Fibroblast of skin of left quadriceps (primary cell): Measurements from ENCODE around the gene CBFB.
"Not testable (repeated sequence)": the region's sequence is repeated elsewhere in the genome, so short reads cannot be mapped to it uniquely, and the experiment has no call there.

Experiments used
- DNase-seq, 2 experiments: peaks; one replicate each; pipeline ENCODE4 v3.0.0-alpha.2; 2013; ENCODE audit warnings: low read depth in 2 of 2

CBFB gene

DNA sequence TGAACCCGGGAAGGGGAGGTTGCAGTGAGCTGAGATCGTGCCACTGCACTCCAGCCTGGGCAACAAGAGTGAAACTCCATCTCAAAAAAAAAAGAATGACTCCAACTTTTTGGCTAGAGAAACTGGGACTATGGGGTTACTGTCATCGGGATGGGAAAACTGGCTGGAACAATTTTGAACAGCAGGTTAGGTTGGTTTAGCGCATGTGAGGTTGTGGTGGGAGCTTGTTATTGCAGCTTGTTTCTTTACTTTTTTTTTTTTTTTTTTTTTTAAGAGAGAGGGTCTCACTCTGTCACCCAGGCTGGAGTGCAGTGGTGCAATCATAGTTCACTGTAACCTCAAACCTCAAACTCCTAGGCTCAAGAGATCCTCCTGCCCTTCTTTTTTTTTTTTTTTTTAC lies 12.6 kb downstream of the CBFB start:
- not testable (repeated sequence) for DNase-seq

DNA sequence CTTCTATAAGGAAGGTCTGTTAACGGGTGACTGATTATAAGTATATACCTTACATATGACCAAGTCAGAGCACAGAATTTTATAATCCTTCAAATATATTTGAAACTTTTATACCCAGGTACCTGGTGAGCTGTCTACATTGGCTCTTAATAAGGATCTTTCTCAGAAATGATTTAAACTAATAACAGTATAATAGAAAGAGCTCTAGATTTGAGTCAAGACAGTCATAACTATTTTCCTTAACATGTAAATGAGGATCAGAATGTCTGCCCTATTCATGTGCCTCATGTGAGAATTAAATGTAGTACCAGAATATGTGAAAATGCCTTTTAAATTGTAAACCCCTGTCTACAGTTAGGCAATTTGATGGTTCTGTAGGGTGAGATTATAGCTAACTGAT lies 14.5 kb downstream of the CBFB start:
- no peak for DNase-seq

DNA sequence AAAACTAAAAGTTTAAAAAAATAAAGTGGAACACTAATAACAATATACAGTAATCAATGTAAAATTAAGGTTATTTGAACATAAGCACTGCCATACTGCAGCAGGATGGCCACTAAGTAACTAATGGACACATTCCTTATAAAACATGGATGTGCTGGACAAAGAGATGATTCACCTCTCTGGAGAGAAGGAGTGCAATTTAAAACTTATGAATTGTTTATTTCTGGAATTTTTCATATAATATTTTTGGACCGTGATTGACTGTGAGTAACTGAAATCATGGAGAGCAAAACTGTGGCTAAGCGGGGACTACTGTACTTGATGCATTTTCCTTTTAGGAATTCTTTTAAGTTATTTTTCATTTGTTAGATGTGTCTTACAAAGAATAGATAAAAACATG lies 21.8 kb downstream of the CBFB start:
- DNase-seq, result no peak

DNA sequence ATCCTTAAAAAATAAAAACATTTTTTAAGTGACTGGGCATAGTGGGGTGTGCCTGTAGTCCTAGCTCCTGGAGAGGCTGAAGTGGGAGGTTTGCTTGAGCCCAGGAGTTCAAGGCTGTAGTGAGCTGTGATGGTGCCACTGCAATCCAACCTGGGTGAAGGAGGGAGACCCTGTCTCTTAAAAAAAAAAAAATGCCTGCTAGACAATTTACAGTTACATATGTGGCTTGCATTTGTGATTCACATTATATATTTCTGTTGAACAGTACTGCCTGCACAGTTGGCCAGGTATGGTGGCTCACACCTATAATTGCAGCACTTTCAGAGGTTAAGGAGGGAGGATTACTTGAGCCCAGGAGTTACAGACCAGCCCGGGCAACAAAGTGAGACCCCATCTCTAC lies 23.4 kb downstream of the CBFB start:
- no peak for DNase-seq

DNA sequence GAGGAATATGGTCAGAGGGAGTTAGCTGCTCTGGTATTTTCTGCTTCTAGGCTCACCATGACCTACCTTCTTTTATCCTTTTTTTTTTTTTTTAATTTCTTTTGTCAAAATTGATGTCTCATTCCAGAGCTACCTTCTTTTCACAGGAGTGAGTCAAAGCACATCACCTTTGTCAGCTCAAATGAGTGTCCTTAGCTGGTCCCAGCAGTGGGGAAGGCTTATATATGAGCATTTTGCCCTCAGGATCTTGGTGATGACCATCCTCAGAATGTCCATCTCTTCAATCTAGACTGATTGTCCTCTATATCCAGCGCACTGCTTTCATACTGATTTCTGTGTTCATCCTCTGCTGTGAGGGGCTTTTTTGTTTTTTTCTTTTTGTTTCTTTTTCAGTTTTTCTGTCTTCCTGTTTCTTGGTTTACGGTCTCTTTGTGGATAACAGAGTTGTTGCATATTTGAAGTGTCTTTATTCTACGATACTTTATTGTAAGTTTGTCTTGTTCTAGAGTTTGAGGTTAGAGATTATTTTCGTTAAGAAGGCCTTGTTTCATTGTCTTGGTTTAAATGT lies 24.9 kb downstream of the CBFB start:
- DNase-seq, result no peak

DNA sequence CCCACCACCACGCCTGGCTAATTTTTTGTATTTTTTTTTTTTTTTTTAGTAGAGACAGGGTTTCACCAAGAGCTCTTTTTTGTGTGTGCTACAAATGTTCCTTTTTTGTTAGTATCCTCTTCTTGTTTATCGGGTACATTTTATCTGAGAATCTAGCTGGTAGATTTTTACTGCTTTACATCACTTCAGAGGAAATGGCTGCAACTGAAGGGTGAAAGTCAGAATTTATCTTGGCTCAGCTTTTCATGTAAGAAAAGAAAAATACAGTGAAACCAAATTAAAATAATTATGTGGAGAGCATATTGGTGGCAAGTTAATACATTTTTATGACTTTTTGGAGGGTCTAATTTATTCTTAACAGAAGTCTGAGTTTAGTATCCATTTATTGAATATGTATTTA lies 26.0 kb downstream of the CBFB start:
- no peak for DNase-seq

DNA sequence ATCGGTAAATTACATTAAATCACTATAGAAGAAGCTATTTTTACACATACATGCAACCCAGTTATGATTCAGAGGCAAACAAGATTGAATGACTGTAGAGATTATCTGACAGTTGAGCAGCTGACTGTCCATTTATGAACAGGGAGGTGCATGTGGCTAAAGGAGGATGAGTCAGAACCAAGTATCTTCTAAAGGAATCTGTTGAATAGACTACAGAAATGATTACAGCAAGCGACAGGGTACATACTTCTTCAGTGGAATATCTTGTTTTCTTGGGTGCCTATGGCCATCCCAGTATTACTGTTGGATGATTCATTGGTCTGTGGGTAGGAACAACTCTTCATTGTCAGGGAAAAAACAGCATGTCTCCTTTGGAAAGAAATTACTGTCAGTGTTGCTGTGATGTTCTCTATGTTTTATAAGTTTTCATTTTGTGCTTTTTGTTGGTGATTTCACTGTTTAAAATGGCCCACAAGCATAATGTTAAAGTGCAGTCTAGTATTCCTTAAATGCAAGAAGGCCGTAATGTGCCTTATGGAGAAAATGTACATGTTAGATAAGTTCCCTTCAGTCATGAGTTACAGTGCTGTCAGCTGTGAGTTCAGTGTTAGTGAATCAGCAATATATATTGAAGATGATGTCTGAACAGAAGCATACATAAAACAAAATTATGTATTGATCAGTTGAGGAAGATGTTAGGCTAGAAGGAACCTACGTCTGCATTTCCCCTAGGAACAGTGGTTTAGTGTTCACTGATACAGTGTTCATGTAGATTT lies 27.0 kb downstream of the CBFB start:
- DNase-seq, result peak; percentile 88 to 89

DNA sequence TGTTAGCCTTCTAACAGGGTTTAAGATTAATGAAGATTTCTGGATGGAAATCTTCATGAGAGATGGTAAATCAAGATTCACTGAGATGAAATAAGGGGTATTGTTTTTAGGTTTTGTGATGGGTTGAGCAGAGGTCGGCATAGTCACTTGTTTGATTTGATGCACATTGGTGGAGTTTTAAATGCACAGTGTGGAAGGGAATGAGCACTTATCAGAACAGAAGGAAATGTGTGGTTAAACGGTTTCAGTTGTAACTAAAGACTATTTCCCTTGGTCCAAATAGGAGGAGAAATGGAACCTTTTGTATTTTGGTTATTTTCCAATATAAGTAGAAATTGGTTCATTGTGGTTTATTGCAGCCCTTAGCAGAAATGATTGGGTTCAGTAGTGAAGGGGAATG lies 34.1 kb downstream of the CBFB start:
- no peak for DNase-seq

DNA sequence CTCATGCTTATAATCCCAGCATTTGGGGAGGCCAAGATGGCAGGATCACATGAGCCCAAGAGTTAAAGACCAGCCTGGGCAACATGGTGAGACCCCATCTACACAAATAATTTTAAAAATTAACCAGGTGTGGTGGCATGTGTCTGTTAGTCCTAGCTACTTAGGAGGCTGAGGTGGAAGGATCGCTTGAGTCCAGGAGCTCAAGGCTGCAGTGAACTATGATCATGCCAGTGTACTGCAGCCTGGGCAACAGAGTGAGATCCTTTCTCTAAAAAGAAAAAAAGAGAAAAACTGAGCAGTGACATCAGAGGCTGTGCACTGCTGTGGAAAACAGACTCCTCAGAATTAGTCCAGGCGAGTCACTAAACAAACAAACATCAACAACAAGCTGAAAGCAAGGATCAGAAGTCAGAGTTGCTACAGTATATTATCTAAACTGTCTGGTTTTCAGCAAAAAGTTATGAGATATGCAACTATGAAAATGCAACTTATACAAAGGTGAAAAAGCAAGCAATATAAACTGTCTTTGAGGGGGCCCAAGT lies 39.3 kb downstream of the CBFB start:
- DNase-seq, result no peak

DNA sequence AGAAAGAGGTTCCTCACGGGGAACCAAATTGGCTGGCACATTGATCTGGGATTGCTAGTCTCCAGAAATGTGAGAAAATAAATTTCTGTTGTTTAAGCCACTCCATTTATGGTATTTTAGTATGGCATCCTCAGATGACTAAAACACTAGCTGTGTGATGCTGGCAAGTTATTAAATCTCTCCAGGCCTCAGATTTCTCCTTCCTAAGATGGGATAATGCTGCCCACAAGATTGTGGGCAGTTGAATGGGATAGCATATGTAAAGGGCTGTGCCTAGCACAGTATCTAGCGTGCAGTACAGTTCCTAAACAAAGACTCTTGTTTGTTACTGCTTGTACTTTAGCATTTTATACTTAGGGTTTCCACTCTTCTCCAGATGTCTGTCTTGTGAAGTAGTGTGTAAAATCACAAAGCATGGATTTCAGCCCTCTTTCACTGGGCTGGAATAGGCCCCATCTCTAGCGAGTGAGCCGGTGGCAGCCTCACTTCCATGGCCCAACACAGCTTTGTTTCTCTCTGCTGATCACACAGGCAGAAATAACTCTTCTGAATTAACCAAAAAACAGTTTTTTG lies 42.6 kb downstream of the CBFB start:
- DNase-seq, result no peak

DNA sequence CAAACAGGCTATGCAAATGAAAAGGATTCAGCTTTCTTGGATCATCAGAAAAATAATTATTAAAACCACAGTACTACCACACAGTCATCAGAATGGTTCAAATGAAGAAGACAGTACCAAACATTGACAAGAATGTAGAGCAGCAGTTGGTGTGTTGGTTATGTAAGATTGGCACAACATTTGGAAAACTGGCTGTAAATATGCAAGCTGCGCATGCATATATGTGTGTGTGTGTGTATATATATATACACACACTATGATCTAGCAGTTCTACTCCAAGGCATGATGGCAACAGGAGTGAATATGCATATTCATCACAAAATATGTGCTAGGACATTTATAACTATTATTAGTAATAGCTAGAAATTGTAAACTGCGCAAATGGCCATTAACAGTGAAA lies 46.4 kb downstream of the CBFB start:
- DNase-seq, result no peak

DNA sequence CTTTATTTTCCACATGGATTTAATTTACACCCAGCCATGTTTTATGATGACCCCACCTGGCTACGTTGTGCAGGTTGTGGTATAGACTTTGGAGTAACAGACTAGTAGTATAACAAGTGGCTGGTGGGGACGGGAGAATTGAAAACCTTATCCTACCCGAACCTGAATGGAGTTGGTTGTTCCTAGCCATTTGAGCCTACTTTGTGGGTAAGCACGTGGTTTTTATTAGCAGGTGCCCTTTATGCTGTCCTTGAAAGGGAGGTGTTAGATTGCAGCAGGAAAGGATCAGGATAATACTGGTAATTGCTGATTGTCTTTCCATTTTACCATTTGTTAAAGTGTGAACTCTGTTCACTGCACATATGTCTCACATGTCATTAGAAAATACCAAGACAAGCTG lies 48.9 kb downstream of the CBFB start:
- DNase-seq, result no peak

DNA sequence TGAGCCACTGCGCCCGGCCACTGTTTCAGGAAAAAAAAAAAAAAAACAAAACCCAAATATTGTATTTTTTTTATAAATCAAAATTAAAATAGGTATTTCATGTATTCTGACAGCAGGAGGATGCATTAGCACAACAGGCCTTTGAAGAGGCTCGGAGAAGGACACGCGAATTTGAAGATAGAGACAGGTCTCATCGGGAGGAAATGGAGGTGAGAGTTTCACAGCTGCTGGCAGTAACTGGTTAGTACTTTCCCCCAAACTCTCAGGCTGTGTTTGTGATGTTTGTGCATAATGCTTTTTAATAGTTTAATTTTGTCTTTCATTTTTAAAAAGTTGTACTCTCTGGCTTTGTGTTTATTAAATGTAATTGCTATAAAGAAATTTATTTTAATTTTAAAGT lies 53.2 kb downstream of the CBFB start:
- no peak for DNase-seq

DNA sequence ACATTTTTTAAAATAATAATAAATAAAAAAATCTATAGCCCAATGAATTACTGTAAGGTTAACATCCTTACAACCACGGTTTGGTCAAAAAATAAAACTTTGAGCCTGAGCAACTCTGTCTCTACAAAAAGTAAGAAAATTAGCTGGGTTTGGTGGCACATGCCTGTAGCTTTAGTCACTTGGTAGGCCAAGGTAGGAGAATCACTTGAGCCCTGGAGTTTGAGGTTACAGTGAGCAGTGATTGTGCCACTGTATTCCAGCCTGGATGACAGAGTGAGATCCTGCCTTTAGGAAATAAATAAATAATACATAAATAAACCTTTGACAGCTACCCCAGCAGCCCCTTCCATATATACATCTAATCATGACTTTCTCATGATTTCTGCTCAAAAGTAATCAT lies 53.9 kb downstream of the CBFB start:
- DNase-seq, result no peak

DNA sequence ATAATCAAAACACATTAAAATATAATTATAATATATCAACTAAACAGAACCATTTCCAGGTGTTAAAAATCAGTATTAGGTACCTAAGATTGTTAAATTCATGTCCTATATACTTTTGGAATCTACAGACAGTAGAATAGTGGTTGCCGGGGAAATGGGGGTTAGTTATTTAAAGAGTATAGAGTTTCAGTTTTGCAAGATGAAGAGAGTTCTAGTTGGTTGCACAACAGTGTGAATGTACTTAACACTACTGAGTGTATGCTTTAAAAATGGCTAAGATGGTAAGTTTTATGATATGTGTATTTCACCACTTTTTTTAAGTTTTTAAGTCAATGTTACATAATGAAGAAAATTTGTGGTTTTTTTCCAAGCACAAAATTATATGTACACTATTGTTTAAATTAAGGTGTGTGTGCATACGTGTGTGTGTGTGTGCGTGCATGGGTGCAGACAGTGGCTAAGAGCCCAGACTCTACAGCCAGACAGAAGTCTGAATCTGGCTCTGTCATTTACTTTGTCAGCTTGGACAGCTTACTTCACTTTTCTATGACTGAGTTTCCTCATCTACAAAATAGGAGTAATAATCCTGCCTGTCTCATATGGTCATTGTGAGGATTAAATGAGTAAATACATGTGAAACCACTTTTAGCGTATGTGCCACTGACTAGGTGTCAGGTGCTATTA lies 55.5 kb downstream of the CBFB start:
- peak in 1 of 2 experiments; percentile 13 for DNase-seq

DNA sequence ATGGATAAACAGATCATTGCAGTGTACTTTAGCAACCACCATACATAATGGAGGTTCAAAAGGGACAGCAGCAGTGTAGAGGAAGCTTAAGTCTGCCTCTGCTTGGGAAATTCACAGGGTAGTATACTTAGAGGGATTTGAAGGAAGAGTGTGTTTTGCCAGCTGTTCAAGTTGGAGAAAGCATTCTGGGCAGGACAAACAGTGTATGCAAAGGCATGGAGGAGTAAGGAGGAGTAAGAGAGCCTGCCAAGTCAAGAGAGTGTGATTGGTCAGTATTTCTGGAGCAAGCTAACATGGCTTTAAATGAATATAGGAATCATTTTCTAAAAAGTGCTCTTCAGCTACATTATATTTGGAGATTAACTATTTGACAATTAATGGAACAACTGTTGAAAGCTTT lies 57.9 kb downstream of the CBFB start:
- DNase-seq, result no peak

DNA sequence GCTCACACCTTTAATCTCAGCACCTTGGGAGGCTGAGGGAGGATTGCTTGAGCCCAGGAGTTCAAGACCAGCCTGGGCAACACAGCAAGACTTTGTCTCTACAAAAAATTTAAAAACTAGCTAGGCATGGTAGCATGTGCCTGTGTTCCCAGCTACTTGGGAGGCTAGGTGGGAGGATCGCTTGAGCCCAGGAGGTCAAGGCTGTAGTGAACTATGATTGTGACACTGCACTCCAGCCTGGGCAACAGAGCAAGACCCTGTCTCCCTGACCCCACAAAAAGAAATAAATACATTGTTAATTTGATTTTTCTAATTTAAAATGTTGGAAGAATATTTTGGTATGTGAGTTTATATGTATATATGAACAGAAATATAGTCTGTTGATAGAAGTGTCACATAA lies 58.3 kb downstream of the CBFB start:
- DNase-seq, result no peak

DNA sequence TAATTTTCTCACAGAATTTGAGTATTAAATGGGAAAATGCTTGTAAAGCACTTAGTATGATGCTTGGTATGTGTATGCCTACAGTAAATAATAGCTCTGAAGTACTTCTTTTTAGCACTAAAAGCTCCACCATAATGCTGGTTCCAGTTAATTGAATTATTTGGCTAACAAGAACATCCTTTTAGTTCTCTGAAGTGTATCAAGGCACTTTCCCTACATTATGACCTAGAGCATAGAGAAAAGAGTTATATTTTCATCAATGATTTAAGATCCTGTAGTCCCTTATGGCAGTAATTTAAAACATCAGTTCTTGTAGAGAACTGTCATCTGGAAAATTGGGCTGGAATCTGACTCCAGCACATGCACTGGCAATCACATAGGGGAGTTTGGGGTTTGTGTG lies 58.9 kb downstream of the CBFB start:
- no peak for DNase-seq

DNA sequence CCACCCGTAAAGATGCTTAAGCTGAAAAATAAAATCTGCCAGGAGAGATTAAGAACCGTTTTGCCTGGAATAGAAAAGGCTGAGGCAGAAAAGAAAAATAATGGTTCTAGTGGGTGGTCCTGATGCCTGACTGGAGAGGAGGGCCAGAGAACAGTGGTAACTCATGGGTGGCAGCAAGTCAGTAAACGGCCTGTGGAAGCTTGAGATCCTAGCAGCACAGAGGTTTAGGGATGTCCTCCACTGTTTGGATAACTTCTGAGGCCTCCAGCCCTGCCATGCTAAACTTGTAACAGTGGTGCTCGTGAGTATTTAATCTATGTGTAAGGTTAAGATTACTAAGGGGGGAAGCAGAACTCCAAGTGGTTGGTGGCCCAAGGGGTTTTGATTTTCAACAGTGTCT lies 59.6 kb downstream of the CBFB start:
- DNase-seq, result no peak

DNA sequence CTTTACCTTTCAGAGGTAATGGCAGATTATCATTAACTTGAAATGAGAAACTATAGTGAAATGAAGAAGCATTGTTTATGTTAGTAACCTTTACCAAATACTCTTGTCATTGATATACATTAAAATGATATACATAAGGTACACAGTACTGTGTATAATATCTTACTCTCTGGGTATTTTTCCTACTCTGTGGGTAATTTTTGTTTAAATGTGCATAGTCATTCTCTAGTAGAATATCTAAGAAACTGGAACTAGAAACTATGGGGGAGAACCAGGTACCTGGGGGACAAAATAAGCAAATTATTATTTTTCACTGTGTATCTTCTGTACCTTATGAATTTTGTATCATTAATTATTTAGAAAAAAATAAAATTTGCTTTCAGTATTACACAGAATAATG lies 60.2 kb downstream of the CBFB start:
- no peak for DNase-seq

DNA sequence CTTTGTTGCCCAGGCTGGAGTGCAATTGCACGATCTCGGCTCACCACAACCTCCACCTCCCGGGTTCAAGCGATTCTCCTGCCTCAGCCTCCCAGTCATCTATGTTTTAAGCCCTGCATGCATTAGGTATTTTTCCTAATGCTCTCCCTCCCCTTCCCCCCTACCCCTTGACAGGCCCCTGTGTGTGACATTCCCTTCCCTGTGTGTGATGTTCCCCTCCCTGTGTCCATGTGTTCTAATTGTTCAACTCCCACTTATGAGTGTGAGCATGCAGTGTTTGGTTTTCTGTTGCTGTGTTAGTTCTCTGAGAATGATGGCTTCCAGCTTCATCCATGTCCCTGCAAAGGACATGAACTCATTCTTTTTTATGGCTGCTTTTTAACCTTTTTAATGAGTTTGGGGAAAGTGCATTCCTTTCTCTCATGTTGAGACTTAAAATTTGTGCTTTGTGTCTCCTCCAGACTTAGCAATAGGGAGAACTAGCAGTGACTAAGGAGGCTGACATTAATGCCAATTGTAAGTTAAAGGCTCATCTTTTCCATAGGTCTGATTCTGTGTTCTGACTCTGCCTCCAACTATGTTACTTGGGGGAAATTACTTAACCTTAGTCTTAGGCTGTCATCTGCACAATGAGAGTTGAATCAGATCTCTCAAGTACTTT lies 63.1 kb downstream of the CBFB start:
- DNase-seq, result peak; percentile 68 to 72

DNA sequence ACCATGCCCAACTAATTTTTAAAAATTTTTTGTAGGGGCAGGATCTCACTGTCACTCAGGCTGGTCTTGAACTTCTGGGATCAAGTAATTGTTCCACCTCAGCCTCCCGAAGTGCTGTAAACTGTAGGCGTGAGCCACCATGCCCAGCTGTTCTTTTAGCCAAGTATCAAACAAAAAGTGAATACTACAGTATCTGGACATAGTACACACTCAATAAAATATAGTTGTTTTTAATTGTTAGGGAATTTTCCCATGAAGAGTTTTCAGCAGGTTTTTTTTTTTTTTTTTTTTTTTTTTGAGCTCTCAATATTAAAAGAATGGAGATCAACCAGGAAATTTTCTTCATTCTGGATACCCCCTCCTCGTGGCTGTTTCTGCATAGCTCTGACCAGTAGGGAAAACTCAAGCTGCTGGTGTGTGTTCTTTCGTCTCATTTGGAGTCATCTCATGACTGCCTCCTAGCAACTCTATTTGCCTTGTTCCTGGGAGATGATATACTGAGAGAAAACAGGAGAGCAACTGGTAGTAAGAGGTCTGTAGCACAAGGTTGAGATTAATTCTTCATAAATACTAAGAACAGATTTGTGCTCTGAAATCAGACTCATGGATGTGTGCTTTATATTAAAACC lies 64.3 kb downstream of the CBFB start:
- no peak for DNase-seq
